Fibroblast of villous mesenchyme (primary cell): ENCODE results near the gene PTPRN2. TPM values are rescaled to one million over a fixed set of nuclear protein-coding genes. Genes with fewer than 3 reads are reported as not detected.

Experiments
- DNase-seq: peaks from one replicate; pipeline ENCODE4 v3.0.0-alpha.2; 2010; ENCODE audit warnings: low read depth
- H3K4me3 ChIP-seq: 2 replicates; pipeline ENCODE4 v1.5.1; 2011; ENCODE audit warnings: low read depth, mild to moderate bottlenecking, low read length
- total RNA-seq: library from RNA; depleted of rRNA; stranded (reverse); fragments of >200 nt; gene quantifications from 2 replicates; pipeline ENCODE4 v1.2.3, GENCODE V29; 2012
- TF ChIP-seq, protein P1 (sequence below): IDR thresholded peaks from 2 replicates; pipeline ENCODE4 v1.5.1; 2012; ENCODE audit warnings: low read depth, mild to moderate bottlenecking, low read length; ENCODE audit not compliant: insufficient read depth

PTPRN2 gene
- total RNA-seq, 1 donor, result not detected

DNA sequence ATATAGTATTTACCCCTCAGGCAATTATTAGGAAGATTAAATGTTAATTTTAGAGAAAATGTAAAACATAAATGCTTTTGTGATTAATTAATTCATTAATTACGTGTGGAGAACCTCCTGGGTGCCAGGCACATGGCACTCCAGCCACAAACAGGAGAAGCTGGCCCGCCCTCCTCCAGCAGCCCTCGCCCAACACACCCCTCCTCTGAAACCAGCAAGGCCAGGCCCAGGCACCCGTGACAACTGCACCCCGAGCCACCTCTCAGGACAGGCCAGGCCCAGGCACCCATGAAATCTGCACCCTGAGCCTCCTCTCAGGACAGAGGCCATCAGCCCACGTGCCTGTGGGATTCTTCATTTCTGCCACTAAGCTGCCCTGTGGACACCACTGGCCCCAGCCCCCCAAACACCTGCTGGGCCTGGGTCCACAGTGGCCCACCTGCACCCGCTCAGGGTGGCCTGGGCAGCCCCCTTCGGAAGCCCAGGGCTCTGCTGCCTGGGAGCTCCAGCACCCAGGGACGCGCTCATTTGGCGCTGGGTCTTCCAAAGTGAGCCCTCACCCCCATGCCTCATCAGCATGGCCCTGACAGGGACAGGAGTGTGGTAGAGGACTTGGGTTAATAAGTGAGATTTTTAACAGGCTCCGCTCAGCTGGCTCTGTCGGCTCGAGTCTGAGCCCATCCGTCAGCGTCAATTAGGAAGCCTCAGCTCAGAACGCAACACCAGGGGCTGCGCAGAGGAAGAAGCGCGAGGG is 768.7 kb downstream of the PTPRN2 start:
- H3K4me3 ChIP-seq, result no peak overlapping the region
- no peak for DNase-seq
- TF ChIP-seq, protein P1, sequence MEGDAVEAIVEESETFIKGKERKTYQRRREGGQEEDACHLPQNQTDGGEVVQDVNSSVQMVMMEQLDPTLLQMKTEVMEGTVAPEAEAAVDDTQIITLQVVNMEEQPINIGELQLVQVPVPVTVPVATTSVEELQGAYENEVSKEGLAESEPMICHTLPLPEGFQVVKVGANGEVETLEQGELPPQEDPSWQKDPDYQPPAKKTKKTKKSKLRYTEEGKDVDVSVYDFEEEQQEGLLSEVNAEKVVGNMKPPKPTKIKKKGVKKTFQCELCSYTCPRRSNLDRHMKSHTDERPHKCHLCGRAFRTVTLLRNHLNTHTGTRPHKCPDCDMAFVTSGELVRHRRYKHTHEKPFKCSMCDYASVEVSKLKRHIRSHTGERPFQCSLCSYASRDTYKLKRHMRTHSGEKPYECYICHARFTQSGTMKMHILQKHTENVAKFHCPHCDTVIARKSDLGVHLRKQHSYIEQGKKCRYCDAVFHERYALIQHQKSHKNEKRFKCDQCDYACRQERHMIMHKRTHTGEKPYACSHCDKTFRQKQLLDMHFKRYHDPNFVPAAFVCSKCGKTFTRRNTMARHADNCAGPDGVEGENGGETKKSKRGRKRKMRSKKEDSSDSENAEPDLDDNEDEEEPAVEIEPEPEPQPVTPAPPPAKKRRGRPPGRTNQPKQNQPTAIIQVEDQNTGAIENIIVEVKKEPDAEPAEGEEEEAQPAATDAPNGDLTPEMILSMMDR, result no peak

DNA sequence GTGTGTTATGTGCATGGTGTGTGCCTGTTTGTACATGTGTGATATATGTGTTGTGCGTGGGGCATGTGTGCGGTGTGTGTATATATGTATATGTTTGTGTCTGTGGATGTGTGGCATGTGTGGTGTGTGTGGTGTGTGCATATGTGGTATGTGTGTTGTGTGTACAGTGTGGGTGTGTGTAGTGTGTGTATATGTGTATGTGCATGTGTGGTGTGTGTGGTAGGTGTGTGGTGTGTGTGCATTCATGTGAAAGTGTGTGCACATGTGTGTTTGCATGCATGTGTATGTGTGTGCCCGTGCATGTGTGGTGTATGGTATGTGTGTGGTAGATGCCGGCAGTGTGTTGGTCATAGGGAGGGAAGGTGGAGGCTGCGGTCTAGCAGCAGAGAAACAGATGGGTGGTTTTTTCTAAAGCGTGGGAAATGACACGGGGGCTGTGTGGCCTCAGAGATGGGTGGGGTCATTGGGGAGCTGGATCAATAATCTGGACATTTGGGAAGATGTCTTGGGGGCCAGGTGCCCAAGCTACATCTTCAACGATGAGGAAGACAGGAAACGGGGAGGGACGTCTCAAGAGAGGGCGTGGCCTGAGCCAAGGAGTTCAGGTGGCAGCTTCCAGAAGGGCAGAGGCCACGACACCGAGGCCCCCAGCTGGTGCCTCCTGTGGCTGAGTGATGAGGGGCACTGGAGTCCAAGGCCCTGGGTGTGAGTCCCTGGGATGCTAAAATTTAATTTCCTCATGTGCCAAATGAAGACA is 769.5 kb downstream of the PTPRN2 start:
- TF ChIP-seq, protein P1, result no peak
- H3K4me3 ChIP-seq, result no peak overlapping the region
- no peak for DNase-seq

DNA sequence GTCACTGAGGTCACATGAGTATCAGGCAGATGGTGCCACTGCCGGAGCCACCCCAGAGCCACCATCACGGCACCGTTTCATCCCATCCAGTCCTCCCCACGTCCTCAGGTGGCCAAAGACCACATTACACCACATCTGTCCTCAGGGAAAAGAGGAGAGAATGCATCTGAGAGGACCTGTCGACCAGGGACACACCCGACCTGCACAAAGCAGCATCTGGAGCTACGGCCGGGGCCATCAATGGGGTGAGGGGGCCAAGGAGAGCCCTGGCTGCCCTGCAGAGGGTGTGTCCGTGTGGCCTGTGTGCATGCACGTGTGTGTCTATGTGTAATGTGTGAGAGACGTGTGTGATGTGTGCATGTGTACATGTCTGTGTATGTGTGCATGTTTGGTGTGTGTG is 770.2 kb downstream of the PTPRN2 start:
- DNase-seq, result no peak
- TF ChIP-seq, protein P1, result no peak
- H3K4me3 ChIP-seq, result no peak overlapping the region

DNA sequence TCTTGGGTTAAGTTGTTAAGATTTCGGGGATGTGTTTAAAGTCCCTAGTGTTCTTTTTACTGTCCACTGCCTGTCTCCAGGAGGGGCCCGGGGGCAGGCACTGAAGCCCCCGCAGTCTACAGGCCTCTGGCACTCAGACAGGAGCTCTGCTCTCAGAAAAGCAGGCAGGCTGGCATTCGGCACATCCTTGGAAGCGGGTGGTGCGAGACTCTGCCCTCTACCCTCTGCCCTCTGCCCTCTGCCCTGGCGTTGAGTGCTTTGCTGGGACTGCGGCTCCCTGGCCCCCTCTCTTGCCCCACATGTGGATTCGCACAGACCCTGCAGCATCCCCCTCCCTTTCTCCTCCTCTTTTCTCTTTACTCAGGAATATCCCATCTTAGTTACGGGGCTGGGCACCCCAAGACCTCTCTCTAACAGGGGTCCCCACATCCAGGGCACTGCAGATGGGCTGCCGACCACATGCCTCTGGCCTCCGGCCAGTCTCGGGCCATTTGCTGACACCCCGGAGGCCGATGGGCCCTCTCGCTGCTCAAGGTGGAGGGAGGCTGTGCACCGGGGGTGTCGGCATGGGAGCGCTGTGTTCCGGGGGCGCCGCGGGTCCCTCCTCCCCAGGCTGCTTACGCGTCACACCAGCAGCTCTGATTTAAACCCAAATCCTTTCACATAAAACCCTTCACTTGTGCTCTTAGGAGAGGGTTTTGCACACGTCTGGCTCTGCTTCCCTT is 770.9 kb downstream of the PTPRN2 start:
- no peak for DNase-seq
- TF ChIP-seq, protein P1, result no peak
- no peak overlapping the region for H3K4me3 ChIP-seq

DNA sequence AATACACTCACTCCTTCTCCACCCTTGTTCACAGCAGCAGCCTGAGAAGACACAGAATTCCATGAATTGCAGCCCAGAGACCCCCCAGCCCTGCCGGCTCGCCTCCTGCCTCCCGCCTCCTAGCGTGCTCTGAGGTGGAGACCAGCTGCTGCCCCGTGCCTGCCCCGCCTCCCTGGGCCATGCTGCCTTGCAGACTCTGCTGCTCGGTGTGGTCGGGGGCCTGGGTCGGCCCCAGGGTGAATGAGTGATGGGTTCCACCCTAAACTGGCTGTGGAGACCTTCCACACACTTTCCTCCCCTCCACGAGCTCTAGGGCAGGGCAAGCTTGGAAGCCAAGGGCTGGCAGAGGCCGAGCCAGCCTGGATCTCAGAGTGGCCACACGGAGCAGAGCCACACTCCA is 771.5 kb downstream of the PTPRN2 start:
- no peak for DNase-seq
- TF ChIP-seq, protein P1, result no peak
- H3K4me3 ChIP-seq, result no peak overlapping the region

DNA sequence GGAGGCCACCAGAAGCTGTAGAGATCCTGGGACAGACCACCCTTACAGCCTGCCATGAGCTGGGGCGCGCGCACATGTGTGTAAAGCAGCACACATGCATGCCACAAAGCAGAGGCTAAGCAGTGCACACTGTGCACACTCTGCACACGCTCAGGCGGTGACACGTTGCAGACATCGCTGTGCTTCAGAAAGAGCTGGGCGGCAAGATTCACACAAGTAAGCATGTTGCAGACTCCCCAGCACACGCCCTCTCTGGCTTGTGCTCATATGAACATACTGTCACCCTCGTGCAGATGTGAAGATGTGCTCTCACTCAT is 772.0 kb downstream of the PTPRN2 start:
- no peak for DNase-seq
- no peak overlapping the region for H3K4me3 ChIP-seq
- TF ChIP-seq, protein P1, result no peak
